Measurements from ENCODE around the gene C1QTNF5.
A peak's percentile ranks its signal among the peaks of the same experiment; 100 is the strongest.

Gene C1QTNF5

GRCh38 chr11:119359365-119360214 is 18.9 kb upstream of the C1QTNF5 start:
- no peak for DNase-seq (ENCODE audit: low spot score)
- TF ChIP-seq CTCF (IDR thresholded peaks at IDR 0.05; ENCODE audit: extremely low read depth, missing control alignments), result no peak

DNA sequence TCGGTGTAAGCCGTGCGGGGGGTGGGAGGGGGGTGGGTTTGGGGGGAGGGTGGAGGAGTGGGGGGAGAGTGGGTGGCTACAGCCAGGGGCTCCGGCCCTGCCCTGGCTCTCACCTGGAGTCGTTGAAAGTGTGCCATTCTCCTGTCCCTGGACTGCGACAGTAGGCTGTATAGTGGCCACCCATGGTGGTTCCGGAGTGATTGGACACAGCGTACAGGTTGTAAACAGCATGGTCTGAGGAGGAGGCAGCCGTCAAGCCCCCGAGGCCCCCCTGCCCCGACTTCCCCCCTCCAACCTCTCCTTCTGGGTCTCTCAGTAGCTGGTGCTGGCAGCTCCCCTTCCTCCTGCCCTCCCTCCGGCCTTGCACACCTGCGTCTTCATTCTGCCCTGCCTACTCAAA is 16.4 kb upstream of the C1QTNF5 start:
- no peak for TF ChIP-seq CTCF (IDR thresholded peaks at IDR 0.05; ENCODE audit: extremely low read depth, missing control alignments)
- DNase-seq (ENCODE audit: low spot score), result no peak

DNA sequence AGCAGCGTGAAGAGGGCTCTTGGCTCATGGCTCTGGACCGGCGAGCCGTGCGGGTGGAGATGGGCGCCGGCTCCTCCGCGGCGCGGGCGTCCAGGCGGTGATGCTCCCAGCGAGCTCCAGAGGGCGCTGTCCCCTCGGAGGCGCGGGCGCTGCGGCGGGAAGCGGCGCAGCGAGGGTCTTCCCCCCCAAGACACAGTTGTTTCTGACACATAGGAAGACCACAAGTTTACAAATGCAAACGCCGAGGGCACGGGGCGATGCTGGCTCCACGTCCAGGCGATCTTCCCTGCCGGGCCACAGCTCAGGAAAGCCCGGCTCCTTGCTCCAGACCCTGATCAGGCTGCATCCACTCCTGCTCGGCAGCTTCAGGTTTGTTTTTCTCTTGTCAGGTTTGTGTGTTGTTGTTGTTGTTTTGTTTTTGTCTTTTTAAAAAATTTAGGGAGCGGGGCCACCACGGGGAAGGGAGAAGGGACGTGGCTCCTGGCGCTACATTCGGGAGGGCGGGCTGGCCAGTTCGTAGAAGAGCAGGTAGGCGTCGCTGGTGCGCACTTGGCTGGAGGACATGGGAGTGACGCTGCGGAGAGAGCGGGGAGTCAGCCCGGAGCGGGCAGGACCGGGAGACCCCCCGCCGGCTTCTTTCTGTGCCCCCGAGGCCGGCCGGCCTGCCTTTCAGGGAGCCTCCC is 15.8 kb upstream of the C1QTNF5 start:
- TF ChIP-seq CTCF (IDR thresholded peaks at IDR 0.05; ENCODE audit: extremely low read depth, missing control alignments), result peak; percentile 88
- DNase-seq (ENCODE audit: low spot score), result peak; percentile 92

GRCh38 chr11:119355091-119355843 is 14.6 kb upstream of the C1QTNF5 start:
- no peak for DNase-seq (ENCODE audit: low spot score)
- no peak for TF ChIP-seq CTCF (IDR thresholded peaks at IDR 0.05; ENCODE audit: extremely low read depth, missing control alignments)

DNA sequence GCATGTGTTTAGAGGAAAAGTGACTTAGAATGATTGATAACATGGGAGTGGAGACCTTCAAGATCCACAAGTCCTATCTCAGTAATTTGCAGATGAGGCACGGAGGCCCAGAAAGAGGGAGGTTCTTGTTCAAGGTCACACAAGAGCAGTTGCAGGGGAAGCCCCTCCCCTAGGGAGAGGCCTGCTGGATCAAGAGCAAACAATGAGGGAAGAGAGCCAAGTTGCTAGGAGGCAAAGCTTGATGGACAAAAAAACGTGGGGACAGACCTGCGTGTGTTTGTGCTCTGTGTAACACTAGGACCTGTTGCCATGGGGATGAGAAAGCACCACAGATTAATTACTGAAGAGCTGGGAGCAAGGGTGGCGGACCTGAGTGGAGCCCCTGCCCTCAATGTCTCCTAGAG is 12.2 kb upstream of the C1QTNF5 start:
- TF ChIP-seq CTCF (IDR thresholded peaks at IDR 0.05; ENCODE audit: extremely low read depth, missing control alignments), result no peak
- DNase-seq (ENCODE audit: low spot score), result no peak

DNA sequence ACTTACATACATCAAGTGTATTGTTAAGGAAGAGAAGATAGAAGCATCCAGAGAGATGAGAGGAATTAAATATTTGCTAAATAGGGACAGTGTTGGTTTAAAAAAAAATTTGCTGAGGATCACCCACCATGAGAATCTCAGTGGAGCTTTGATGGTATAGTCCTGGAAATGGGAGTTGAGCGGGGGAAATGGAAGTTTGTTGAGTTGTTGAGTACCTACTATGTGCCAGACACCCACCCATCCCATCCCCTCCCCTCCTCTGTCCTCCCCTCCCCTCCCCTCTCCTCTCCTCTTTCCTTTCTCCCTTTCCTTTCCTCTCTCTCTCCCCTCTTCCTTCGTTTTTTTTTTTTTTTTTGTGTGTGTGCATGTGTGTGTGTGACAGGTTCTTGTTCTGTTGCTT is 10.5 kb upstream of the C1QTNF5 start:
- DNase-seq (ENCODE audit: low spot score), result no peak
- no peak for TF ChIP-seq CTCF (IDR thresholded peaks at IDR 0.05; ENCODE audit: extremely low read depth, missing control alignments)

- no peak for DNase-seq (ENCODE audit: low spot score)
- TF ChIP-seq CTCF (IDR thresholded peaks at IDR 0.05; ENCODE audit: extremely low read depth, missing control alignments), result no peak
Measured at GRCh38 chr11:119350302-119350701, 9.6 kb upstream of the C1QTNF5 start.
